ENCODE results near the gene GTF2IRD2. TPM values are rescaled to one million over a fixed set of nuclear protein-coding genes. Genes with fewer than 3 reads are reported as not detected.
"Not testable (repeated sequence)": the region's sequence is repeated elsewhere in the genome, so short reads cannot be mapped to it uniquely, and the experiment has no call there.

Gene GTF2IRD2
- total RNA-seq (10 to 100 TPM; 20.4 to 21.0 TPM), total RNA-seq (0.04 to 5.9 (median 1.4) reads per million in 172 experiments)
- polyA plus RNA-seq (2013, experiment 1 of 2), result 11.9 TPM
- 16.6 TPM for polyA plus RNA-seq (2013, experiment 2 of 2)

DNA sequence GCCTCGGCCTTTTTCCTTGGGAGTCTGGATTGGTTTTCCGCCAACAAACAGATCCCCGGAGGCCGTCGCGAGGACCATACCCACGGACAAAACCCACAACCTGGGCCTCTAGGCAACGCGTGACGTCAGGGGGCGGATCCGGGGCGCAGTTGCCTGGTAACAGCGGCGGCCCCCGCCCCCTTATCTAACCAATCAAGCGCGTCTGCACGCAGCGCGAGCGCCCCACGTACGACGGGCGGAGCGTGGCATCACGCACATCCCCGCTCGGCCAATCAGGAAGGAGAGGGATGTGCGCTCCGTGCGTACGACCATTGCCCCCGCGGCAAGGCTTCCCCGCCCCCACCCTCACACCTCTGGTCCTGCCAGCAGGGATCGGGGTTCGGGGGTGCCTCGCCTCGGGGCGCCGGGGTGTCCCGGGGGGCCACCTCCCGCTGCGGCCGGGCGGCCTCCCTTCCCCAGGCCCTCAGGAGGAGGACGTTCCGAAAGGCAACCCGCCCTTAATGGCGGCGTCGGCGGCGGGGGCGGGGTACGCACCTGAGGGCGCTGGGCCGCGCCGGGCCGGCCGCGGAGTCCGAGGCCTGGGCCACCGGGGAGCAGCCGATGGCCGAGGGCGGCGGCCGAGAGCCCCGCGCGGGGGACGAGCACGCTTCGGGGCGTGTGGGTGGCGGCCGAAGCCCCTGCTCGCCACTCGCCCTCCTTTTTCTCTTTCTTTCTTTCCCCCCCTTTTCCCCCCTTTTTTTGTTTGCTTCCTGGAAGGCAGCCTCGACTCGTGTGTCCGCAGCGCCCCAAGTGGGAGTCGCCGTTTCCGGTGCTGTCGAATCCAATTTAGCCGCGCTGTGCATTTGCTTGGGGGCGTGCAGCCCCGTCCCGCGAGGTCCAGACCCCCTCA, at the start of gene GTF2IRD2:
GTF2IRD2 (minus strand) TSS at position 773 of the 889 bp plus-strand sequence. CDS start 15,227 bp downstream, outside the sequence.
- not testable (repeated sequence) for H3K4me3 ChIP-seq (ENCODE audit: low read length)

DNA sequence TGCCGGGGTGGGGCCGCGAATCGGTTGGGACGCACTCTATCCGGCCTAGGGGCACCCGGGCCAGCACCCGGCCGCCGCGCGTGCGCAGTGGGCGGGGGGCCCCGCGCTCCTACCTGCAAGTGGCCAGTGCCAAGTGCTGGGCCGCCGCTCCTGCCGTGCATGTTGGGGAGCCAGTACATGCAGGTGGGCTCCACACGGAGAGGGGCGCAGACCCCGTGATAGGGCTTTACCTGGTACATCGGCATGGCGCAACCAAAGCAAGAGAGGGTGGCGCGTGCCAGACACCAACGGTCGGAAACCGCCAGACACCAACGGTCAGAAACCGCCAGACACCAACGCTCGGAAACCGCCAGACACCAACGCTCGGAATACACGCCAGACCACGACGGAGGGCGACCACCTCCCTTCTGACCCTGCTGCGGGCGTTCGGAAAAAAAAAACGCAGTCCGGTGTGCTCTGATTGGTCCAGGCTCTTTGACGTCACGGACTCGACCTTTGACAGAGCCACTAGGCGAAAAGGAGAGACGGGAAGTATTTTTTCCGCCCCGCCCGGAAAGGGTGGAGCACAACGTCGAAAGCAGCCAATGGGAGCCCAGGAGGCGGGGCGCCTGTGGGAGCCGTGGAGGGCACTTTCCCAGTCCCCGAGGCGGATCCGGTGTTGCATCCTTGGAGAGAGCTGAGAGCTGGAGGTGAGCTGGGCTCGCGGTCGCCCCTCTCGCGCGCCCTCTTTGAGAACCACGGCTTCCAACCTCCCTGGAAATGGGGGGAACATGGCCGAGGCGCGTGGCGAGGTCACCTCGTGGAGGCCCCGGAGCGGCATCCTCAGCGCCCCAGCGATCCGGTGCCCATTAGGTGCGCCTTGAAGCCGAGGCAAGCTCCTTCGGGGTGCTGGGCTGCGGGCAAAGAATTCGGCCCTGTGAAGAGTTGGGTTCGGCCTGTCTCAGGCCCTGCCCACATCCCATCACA, 39.0 kb upstream of the GTF2IRD2 start:
- H3K36me3 ChIP-seq (ENCODE audit: insufficient read depth, low read length); H3K27me3 ChIP-seq (ENCODE audit: control insufficient read depth in 1 of 2, insufficient read depth in 2 of 2, low read length in 2 of 2); intact Hi-C loops (cut with DNase I, micrococcal nuclease); H3K9me3 ChIP-seq (ENCODE audit: control insufficient read depth in 1 of 2, insufficient read depth in 1 of 2, low read length in 2 of 2); H3K4me1 Mint-ChIP-seq (ENCODE audit: low read depth); H3K36me3 Mint-ChIP-seq (ENCODE audit: low read depth); H3K27me3 Mint-ChIP-seq; H3K27ac ChIP-seq (ENCODE audit: low read depth in 1 of 2, low read length in 2 of 2); H3K9me3 Mint-ChIP-seq; CTCF ChIA-PET; H3K4me1 ChIP-seq (ENCODE audit: insufficient read depth, low read length); POLR2A ChIA-PET: not testable (repeated sequence)
- peak; percentile 56 to 86 (median 72) for DNase-seq
- peak overlapping the region; percentile 58 for H3K4me3 ChIP-seq (ENCODE audit: low read length)
- Mint-ChIP-seq H3K4me3 (peak overlapping the region; percentile 93), H3K27ac (peak overlapping the region; percentile 89)
- peak; percentile 79 for ATAC-seq (ENCODE audit: poor library complexity)

More for the DNA sequence above, at the start of gene GTF2IRD2:
- intact Hi-C loops (cut with DNase I, micrococcal nuclease); H3K4me1 ChIP-seq (ENCODE audit: insufficient read depth, low read length); POLR2A ChIA-PET; H3K9me3 ChIP-seq (ENCODE audit: control insufficient read depth in 1 of 2, insufficient read depth in 1 of 2, low read length in 2 of 2); H3K4me1 Mint-ChIP-seq (ENCODE audit: low read depth); H3K27me3 Mint-ChIP-seq; H3K27me3 ChIP-seq (ENCODE audit: control insufficient read depth in 1 of 2, insufficient read depth in 2 of 2, low read length in 2 of 2); H3K9me3 Mint-ChIP-seq; CTCF ChIA-PET; H3K36me3 ChIP-seq (ENCODE audit: insufficient read depth, low read length); H3K36me3 Mint-ChIP-seq (ENCODE audit: low read depth); H3K27ac ChIP-seq (ENCODE audit: low read depth in 1 of 2, low read length in 2 of 2): not testable (repeated sequence)
- peak within 1 kb of the TSS; percentile 82 for H3K4me3 Mint-ChIP-seq
- peak within 1 kb of the TSS; percentile 85 for H3K27ac Mint-ChIP-seq
- DNase-seq (peak in 7 of 14 experiments; percentile 36 to 75 (median 54)), ATAC-seq (ENCODE audit: poor library complexity) (peak; percentile 95)

DNA sequence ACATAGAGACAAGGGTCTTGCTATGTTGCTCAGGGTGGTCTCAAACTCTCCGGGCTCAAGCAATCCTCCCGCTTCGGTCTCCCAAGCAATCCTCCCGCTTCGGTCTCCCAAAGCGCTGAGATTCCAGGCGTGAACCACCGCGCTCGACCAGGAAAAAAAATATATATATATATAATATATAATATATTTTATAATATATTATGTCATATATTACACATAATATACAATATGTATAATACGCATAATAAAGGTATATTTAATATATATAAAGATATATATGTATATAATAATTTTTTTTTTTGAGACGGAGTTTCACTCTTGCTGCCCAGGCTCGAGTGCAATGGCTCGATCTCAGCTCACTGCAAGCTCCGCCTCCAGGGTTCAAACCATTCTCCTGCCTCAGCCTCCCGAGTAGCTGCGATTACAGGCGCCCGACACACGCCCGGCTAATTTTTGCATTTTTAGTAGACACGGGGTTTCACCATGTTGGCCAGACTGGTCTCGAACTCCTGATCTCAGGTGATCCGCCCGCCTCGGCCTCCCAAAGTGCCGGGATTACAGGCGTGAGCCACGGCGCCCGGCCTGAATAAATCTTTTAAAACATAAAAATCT, 38.2 kb upstream of the GTF2IRD2 start:
- H3K27ac Mint-ChIP-seq; H3K27ac ChIP-seq (ENCODE audit: low read depth in 1 of 2, low read length in 2 of 2); H3K27me3 Mint-ChIP-seq; H3K36me3 Mint-ChIP-seq (ENCODE audit: low read depth); CTCF ChIA-PET; ATAC-seq (ENCODE audit: poor library complexity); H3K4me1 ChIP-seq (ENCODE audit: insufficient read depth, low read length); H3K4me1 Mint-ChIP-seq (ENCODE audit: low read depth); H3K36me3 ChIP-seq (ENCODE audit: insufficient read depth, low read length); H3K9me3 ChIP-seq (ENCODE audit: control insufficient read depth in 1 of 2, insufficient read depth in 1 of 2, low read length in 2 of 2); intact Hi-C loops (cut with DNase I, micrococcal nuclease); H3K9me3 Mint-ChIP-seq; POLR2A ChIA-PET; H3K4me3 ChIP-seq (ENCODE audit: low read length); DNase-seq; H3K27me3 ChIP-seq (ENCODE audit: control insufficient read depth in 1 of 2, insufficient read depth in 2 of 2, low read length in 2 of 2): not testable (repeated sequence)
- peak overlapping the region; percentile 65 for H3K4me3 Mint-ChIP-seq

DNA sequence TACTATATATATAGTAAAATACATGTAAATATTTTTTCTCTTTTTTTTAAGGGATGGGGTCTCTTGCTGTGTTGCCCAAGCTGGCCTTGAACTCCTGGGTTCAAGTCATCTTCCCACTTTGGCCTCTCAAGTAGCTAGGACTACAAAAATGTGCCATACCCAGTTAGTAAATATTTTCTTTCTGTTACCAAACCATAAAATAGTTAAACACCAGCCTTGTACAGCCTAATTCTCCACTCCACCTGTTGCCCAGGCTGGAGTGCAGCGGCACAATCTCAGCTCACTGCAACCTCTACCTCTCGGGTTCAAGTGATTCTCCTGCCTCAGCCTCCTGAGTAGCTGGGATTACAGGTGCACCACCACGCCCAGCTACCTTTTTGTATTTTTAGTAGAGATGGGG, 33.9 kb upstream of the GTF2IRD2 start:
- DNase-seq; H3K4me1 ChIP-seq (ENCODE audit: insufficient read depth, low read length); H3K4me3 ChIP-seq (ENCODE audit: low read length); CTCF ChIA-PET; H3K27ac Mint-ChIP-seq; H3K27me3 Mint-ChIP-seq; H3K27ac ChIP-seq (ENCODE audit: low read depth in 1 of 2, low read length in 2 of 2); H3K4me1 Mint-ChIP-seq (ENCODE audit: low read depth); intact Hi-C loops (cut with DNase I, micrococcal nuclease); H3K36me3 ChIP-seq (ENCODE audit: insufficient read depth, low read length); POLR2A ChIA-PET; H3K27me3 ChIP-seq (ENCODE audit: control insufficient read depth in 1 of 2, insufficient read depth in 2 of 2, low read length in 2 of 2); H3K9me3 ChIP-seq (ENCODE audit: control insufficient read depth in 1 of 2, insufficient read depth in 1 of 2, low read length in 2 of 2); H3K9me3 Mint-ChIP-seq; H3K4me3 Mint-ChIP-seq; ATAC-seq (ENCODE audit: poor library complexity): not testable (repeated sequence)
- peaks cover 15% of the 10 kb centered on the region for H3K36me3 Mint-ChIP-seq (ENCODE audit: low read depth)

DNA sequence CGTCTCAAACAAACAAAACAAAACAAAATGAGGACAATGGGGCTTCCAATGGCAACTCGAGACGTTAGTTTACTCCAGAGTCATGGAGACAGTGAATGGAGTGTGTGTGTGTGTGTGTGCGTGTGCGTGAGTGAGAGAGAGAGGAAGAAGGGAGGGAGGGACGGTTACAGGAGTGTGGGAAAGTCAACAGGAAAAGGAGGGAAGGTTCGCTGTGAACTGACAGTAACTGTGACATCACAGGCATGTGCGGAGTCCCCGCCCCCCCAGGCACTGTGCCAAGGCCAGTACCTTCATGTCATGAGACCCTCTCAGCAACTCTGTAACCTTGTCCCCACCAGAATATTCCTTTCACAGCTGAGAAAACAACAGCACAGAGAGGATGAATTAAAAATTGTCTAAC, 30.7 kb upstream of the GTF2IRD2 start:
- H3K9me3 Mint-ChIP-seq; intact Hi-C loops (cut with DNase I, micrococcal nuclease); H3K4me3 Mint-ChIP-seq: not testable (repeated sequence)

DNA sequence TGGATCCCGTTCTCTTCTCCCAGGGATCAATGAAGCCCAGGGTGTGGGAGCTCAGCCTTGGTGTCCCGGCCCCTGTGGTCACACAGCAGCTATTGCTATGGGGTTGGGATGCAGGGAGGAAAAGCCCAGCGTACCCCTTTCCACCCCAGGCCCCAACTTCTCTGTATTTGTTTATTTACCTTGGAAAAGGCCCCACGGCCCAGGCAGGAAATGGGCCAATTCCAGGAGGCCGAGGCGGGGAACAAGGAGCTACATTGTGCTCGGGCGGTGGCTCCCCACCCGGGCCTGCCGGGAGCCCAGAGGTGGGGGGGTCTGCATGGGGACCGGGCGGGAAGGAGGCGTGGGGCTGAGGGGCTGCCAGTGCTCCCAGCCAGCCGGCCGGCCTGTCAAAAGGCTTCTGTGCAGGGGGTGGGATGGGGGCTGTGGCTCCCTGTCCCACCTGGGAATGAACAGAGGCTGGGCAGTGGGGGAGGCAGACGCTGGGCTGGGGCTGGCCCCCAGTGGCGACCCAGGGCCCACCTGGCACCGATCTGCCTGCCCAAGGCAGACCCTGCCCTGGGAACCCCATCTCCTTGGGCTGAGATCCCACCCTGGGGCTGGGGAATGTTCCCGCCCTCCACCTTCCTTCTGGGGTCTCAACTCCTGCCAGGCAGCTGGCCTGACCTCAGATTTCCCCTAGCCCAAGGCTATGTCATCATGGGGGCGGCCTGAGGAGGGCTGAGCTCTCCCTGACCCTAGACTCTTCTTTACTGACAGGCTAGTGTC, 23.5 kb upstream of the GTF2IRD2 start:
- not testable (repeated sequence) for H3K4me1 ChIP-seq (ENCODE audit: insufficient read depth, low read length); H3K36me3 Mint-ChIP-seq (ENCODE audit: low read depth)
- DNase-seq, result peak in 1 of 14 experiments; percentile 1

More for the DNA sequence above, 30.7 kb upstream of the GTF2IRD2 start:
- H3K4me3 ChIP-seq (ENCODE audit: low read length); H3K27ac Mint-ChIP-seq; H3K27ac ChIP-seq (ENCODE audit: low read depth in 1 of 2, low read length in 2 of 2); DNase-seq; POLR2A ChIA-PET; H3K27me3 ChIP-seq (ENCODE audit: control insufficient read depth in 1 of 2, insufficient read depth in 2 of 2, low read length in 2 of 2); H3K36me3 ChIP-seq (ENCODE audit: insufficient read depth, low read length); ATAC-seq (ENCODE audit: poor library complexity); CTCF ChIA-PET; H3K4me1 Mint-ChIP-seq (ENCODE audit: low read depth); H3K4me1 ChIP-seq (ENCODE audit: insufficient read depth, low read length); H3K9me3 ChIP-seq (ENCODE audit: control insufficient read depth in 1 of 2, insufficient read depth in 1 of 2, low read length in 2 of 2); H3K27me3 Mint-ChIP-seq: not testable (repeated sequence)
- peaks cover 15% of the 10 kb centered on the region for H3K36me3 Mint-ChIP-seq (ENCODE audit: low read depth)

More for the DNA sequence above, 23.5 kb upstream of the GTF2IRD2 start:
- POLR2A ChIA-PET; H3K27me3 Mint-ChIP-seq; intact Hi-C loops (cut with DNase I, micrococcal nuclease); ATAC-seq (ENCODE audit: poor library complexity); H3K27ac Mint-ChIP-seq; H3K9me3 ChIP-seq (ENCODE audit: control insufficient read depth in 1 of 2, insufficient read depth in 1 of 2, low read length in 2 of 2); H3K27me3 ChIP-seq (ENCODE audit: control insufficient read depth in 1 of 2, insufficient read depth in 2 of 2, low read length in 2 of 2); H3K4me3 ChIP-seq (ENCODE audit: low read length); H3K4me1 Mint-ChIP-seq (ENCODE audit: low read depth); H3K9me3 Mint-ChIP-seq; CTCF ChIA-PET; H3K4me3 Mint-ChIP-seq; H3K27ac ChIP-seq (ENCODE audit: low read depth in 1 of 2, low read length in 2 of 2); H3K36me3 ChIP-seq (ENCODE audit: insufficient read depth, low read length): not testable (repeated sequence)
